ENCODE measurements around the gene BCL11A. TPM values are rescaled to one million over a fixed set of nuclear protein-coding genes. Genes with fewer than 3 reads are reported as not detected.

Gene BCL11A
- total RNA-seq, 1 donor from 2014 or later = 2.2 TPM

DNA sequence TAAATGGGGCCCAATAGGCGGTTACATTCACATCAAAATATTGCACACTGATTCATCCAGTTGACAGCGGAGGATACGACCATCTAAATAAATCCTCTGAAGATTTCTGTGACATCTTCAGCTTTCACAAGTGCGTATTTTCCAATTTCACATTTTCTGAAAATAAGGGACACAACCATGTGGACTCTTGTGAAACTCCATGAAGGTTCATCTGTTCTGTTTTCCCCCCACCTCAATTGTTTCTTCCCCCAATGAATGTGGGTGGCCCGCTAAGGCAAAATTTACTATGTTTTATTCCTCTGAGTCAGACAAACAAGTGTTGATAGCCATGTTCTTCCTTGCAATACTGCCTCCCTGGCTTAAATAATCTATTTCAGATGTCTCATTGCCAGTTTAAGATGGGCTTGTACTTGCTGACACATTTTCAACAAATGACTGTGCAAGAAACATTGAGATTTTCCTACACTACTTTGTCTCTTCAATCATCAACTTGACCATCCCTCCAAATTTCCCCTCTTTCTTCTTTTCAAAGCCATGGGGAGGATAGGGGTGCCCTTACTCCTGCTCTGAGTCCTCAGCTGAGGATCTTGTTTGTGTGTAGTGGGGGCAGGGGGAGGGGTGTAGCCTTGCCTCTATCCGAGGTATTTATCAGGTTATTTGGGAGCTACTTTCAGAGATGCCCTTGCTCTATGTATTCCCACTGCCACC, 78.2 kb downstream of the BCL11A start:
- Mint-ChIP-seq H3K4me3 (no peak overlapping the region), H3K4me1 (peaks cover 7% of the 10 kb centered on the region), H3K27ac (ENCODE audit: unreplicated experiment) (no peak overlapping the region), H3K36me3 (ENCODE audit: low read depth) (no peaks in the 10 kb centered on the region), H3K27me3 (ENCODE audit: low read depth) (no peaks in the 10 kb centered on the region), H3K9me3 (no peaks in the 10 kb centered on the region)
- DNase-seq (ENCODE audit: low read depth, low spot score) = no peak
- TF ChIP-seq, protein P1, sequence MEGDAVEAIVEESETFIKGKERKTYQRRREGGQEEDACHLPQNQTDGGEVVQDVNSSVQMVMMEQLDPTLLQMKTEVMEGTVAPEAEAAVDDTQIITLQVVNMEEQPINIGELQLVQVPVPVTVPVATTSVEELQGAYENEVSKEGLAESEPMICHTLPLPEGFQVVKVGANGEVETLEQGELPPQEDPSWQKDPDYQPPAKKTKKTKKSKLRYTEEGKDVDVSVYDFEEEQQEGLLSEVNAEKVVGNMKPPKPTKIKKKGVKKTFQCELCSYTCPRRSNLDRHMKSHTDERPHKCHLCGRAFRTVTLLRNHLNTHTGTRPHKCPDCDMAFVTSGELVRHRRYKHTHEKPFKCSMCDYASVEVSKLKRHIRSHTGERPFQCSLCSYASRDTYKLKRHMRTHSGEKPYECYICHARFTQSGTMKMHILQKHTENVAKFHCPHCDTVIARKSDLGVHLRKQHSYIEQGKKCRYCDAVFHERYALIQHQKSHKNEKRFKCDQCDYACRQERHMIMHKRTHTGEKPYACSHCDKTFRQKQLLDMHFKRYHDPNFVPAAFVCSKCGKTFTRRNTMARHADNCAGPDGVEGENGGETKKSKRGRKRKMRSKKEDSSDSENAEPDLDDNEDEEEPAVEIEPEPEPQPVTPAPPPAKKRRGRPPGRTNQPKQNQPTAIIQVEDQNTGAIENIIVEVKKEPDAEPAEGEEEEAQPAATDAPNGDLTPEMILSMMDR (conservative IDR thresholded peaks at IDR 0.05) = no peak

DNA sequence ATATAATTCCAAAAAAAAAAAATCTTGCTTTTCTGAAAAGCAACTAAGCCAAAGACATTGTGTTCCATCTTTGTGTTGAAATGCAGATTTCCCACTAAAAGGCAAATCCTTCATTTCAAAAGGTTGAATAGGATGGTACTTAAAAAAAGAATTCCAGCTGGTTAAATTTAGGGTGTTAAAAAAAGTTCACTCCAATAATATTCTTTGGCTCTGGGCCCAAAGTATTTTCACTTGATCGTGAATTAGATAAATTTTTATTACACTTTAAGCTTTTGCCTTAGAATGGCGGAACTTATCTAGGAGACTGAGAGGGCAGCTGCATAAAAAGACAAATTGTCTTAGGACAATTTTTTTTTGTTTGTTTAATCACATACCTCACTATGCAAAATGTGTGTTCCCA, 79.2 kb downstream of the BCL11A start:
- TF ChIP-seq, protein P1 (conservative IDR thresholded peaks at IDR 0.05) = no peak
- Mint-ChIP-seq H3K27ac (ENCODE audit: unreplicated experiment) (no peak overlapping the region), H3K4me1 (peaks cover 7% of the 10 kb centered on the region), H3K4me3 (no peak overlapping the region), H3K36me3 (ENCODE audit: low read depth) (no peaks in the 10 kb centered on the region), H3K9me3 (no peaks in the 10 kb centered on the region), H3K27me3 (ENCODE audit: low read depth) (no peaks in the 10 kb centered on the region)
- no peak for DNase-seq (ENCODE audit: low read depth, low spot score)

DNA sequence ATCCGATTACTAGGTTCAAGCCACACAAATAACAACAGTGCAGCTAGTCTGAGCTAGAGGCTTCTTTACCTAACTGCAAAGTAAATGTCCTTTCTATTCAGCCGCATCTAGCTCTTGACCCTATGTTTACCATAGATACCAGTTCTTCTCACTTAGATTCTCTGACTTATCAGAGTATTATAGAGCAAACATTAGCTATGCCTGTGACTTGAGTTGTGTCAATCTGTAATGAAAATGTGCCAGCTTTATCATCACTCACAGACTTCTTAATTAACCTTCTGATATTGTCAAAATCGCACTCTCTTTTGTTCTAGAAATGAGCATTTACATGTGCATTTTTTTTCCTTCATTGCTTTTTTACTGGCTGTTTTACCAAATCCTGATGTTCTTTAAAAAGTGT, 79.9 kb downstream of the BCL11A start:
- DNase-seq (ENCODE audit: low read depth, low spot score) = no peak
- H3K36me3 Mint-ChIP-seq (ENCODE audit: low read depth) = no peaks in the 10 kb centered on the region
- H3K4me1 Mint-ChIP-seq = no peaks in the 10 kb centered on the region
- H3K4me3 Mint-ChIP-seq = no peak overlapping the region
- no peak overlapping the region for H3K27ac Mint-ChIP-seq (ENCODE audit: unreplicated experiment)
- H3K9me3 Mint-ChIP-seq = no peaks in the 10 kb centered on the region
- TF ChIP-seq, protein P1 (conservative IDR thresholded peaks at IDR 0.05) = no peak
- H3K27me3 Mint-ChIP-seq (ENCODE audit: low read depth) = no peaks in the 10 kb centered on the region

DNA sequence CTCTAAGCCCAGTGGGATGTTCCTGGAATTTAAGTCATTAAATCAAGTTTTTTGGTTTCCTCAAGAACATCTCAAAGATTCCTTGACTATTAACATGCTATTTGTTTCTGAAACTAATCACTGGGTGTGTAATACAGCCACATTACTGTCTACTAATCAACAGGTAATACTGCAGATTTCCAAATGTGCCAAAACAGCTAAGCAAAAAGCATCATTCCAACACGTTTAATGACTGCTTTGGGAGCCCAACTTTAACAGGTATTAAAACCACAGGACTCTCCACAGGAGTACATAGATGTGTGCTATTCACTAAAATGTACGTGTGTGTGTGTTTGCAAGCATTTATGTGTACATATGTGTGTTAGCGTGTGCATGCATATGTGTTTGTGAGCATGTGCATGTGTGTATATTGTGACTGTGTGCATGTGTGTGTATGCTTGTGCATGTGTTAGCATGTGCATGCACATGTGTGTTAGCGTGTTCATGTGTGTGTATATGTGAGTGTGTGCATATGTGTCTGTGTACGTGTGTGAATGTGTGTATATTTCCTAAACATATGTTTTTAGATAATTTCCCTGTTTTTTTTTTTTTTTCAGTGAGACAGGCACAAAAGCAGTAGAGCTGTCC, 80.7 kb downstream of the BCL11A start:
- Mint-ChIP-seq H3K4me1 (no peaks in the 10 kb centered on the region), H3K4me3 (no peak overlapping the region), H3K27me3 (ENCODE audit: low read depth) (no peaks in the 10 kb centered on the region), H3K9me3 (no peaks in the 10 kb centered on the region), H3K36me3 (ENCODE audit: low read depth) (no peaks in the 10 kb centered on the region), H3K27ac (ENCODE audit: unreplicated experiment) (no peak overlapping the region)
- TF ChIP-seq, protein P1 (conservative IDR thresholded peaks at IDR 0.05) = no peak
- DNase-seq (ENCODE audit: low read depth, low spot score) = no peak

DNA sequence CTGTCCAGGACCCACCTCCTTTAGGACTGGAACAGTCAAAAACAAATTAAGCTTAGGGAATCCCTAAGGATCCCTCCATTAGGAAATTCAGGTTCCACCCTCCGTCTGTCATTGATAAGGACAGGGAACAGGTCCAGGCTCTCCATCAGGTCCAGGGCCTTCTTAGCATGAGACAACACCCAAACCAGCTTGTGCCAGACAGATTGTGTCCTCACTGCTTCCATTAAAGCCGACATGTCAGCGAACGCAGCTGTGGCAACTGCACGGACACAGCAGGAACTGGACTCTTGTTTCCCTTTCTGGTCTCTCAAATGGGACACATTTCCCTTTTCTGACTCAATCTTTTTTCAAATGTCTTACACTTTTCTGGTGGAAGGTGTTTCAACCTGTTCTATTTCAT, 81.4 kb downstream of the BCL11A start:
- Mint-ChIP-seq H3K9me3 (no peaks in the 10 kb centered on the region), H3K27ac (ENCODE audit: unreplicated experiment) (no peak overlapping the region), H3K4me3 (no peak overlapping the region), H3K4me1 (no peaks in the 10 kb centered on the region), H3K27me3 (ENCODE audit: low read depth) (no peaks in the 10 kb centered on the region), H3K36me3 (ENCODE audit: low read depth) (no peaks in the 10 kb centered on the region)
- TF ChIP-seq, protein P1 (conservative IDR thresholded peaks at IDR 0.05) = no peak
- DNase-seq (ENCODE audit: low read depth, low spot score) = no peak

All from neural crest cell (in vitro differentiated cells).